C4-2B (cell line): Measurements from ENCODE around the gene ZNF681.

Source experiments
- H3K27ac ChIP-seq: fragments of 450-650 bp; 2 replicates; pipeline ENCODE4 v1.5.1; 2017
- ZFX ChIP-seq: fragments of 450-650 bp; IDR thresholded peaks from 2 replicates; pipeline ENCODE4 v1.6.1; 2017
- TF ChIP-seq, protein P1 (sequence below): fragments of 450-650 bp; conservative IDR thresholded peaks from 2 replicates; pipeline ENCODE4 v1.5.1; 2017; ENCODE audit warnings: mild to moderate bottlenecking

The ZNF681 gene

DNA sequence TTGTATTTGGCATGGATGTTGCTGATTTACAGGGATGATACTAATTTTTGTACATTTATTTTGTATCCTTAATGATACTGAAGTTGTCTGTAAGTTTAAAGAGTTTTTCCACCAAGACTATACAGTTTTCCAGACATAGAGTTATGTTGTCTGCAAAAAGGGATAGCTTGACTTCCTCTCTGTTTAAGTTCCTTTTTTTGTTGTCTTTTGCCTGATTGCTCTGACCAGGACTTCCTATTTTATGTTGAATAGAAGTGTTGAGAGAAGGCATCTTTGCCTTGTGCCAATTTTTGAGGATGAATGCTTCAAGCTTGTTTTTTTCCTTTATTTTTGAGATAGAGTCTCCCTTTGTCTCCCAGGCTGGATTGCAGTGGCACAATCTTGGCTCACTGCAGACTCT lies 36.8 kb upstream of the ZNF681 start:
- no peak overlapping the region for H3K27ac ChIP-seq
- TF ChIP-seq ZFX = no peak
- TF ChIP-seq, protein P1, sequence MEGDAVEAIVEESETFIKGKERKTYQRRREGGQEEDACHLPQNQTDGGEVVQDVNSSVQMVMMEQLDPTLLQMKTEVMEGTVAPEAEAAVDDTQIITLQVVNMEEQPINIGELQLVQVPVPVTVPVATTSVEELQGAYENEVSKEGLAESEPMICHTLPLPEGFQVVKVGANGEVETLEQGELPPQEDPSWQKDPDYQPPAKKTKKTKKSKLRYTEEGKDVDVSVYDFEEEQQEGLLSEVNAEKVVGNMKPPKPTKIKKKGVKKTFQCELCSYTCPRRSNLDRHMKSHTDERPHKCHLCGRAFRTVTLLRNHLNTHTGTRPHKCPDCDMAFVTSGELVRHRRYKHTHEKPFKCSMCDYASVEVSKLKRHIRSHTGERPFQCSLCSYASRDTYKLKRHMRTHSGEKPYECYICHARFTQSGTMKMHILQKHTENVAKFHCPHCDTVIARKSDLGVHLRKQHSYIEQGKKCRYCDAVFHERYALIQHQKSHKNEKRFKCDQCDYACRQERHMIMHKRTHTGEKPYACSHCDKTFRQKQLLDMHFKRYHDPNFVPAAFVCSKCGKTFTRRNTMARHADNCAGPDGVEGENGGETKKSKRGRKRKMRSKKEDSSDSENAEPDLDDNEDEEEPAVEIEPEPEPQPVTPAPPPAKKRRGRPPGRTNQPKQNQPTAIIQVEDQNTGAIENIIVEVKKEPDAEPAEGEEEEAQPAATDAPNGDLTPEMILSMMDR = no peak

- H3K27ac ChIP-seq = no peak overlapping the region
- TF ChIP-seq ZFX = no peak
- TF ChIP-seq, protein P1 = no peak
Observed at GRCh38 chr19:23792784-23793183, 34.1 kb upstream of the ZNF681 start.

DNA sequence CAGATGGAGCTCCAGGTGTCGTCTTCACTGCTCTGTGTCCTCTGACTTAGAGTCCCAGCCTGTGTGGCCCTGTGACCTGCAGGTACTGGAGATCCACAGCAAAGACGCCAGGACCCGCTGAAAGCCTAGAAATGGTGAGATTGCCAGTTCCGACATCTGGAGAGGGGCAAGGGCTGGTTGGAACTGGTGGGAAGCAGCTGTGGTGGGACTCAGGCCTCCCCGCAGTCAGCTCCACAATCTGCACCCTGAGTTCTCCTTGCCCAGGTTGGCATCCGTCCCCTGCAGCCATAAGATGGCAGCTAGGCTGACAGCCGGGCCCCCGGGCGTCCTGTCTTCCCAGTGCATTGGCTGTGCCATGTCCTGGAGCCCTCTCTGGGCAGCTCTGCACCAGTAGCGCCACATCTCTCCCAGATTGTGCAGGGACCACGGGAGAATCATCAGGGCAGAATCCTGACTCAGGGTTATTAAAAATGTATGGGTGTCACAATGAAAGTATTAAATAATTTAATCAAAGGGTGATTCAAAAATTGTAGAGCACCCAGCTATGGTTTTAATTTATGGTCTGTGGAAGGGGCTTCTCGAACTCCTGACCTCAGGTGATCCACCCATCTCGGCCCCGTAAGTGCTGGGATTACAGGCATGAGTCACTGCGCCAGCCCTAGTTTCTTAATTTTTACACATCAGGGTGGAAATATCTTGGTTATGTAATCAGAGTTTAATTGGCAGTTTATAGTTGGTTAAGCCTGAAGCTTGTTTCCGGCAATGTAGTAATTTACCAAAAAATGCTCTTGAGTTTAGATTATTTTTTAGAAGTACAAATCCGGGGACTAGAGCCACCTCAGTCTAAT lies 32.2 kb upstream of the ZNF681 start:
- TF ChIP-seq ZFX = no peak
- TF ChIP-seq, protein P1 = no peak
- H3K27ac ChIP-seq = no peak overlapping the region

- no peak for TF ChIP-seq ZFX
- TF ChIP-seq, protein P1 = no peak
- H3K27ac ChIP-seq = no peak overlapping the region
Observed at GRCh38 chr19:23789246-23789645, 30.6 kb upstream of the ZNF681 start.

DNA sequence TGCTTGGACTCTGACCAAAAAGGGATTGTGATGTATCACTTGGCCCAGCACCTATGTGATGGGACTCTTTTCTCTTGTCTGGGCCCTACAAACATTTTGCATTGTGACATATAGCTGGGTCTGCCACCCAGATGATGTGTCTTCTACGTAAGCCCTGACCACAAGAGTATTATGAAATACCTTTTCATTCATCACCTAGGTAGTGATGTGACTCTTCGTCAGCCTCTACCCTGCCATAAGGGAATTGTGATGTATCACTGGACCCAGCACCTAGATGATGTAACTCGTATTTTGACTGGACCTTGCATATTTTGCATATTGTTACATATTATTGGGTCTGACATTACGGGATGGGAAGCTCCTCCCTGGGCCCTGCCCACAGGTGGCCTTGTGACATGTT lies 29.7 kb upstream of the ZNF681 start:
- TF ChIP-seq, protein P1 = no peak
- no peak for TF ChIP-seq ZFX
- H3K27ac ChIP-seq = no peak overlapping the region

GRCh38 chr19:23787106-23787505 lies 28.4 kb upstream of the ZNF681 start:
- no peak overlapping the region for H3K27ac ChIP-seq
- no peak for TF ChIP-seq ZFX
- TF ChIP-seq, protein P1 = no peak

DNA sequence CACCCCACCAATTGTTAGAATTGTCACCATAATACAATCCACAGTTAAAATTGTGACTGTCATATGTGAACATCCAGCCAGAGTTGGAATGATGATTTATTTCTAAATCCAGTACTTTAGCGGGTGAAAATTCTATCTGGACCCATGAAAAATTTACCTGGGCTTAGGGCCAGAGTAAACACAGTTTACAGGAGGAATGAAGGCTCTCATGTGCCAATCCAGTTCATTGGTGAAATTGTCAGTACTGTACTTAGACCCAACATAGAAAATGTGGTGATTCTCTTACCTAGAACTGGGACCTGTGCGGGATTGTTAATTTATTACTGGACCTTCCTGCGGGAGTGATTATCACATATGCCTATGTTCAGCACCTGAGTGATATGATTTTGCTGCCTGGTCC lies 27.3 kb upstream of the ZNF681 start:
- no peak overlapping the region for H3K27ac ChIP-seq
- TF ChIP-seq, protein P1 = no peak
- TF ChIP-seq ZFX = no peak
